Left hindlimb (tissue), 1 donor: Measurements from ENCODE around the gene ZAP70.
A peak's percentile ranks its signal among the peaks of the same experiment; 100 is the strongest.
"Not testable (repeated sequence)": the region's sequence is repeated elsewhere in the genome, so short reads cannot be mapped to it uniquely, and the experiment has no call there.

Experiments used
- DNase-seq: peaks from one replicate; pipeline ENCODE4 v3.0.0-alpha.2; 2018

ZAP70 gene

GRCh38 chr2:97713296-97714083 lies at the start of gene ZAP70:
Gene ZAP70 (plus strand): TSS chr2:97713576. CDS start chr2:97724037, 10,461 bp downstream.
- no peak for DNase-seq

GRCh38 chr2:97663626-97663961 lies 49.8 kb upstream of the ZAP70 start:
- DNase-seq, result no peak

- peak; percentile 98 for DNase-seq
These were observed 49.3 kb upstream of the ZAP70 start, which contains the start of gene ACTR1B for GRCh38 chr2:97663962-97664635. Gene ACTR1B (minus strand): TSS chr2:97664044. CDS start chr2:97663890, 154 bp downstream.

GRCh38 chr2:97664636-97664970 lies 48.8 kb upstream of the ZAP70 start:
- DNase-seq, result no peak

GRCh38 chr2:97669448-97669847 lies 43.9 kb upstream of the ZAP70 start, which contains the start of gene C2orf92:
Gene C2orf92 (plus strand): TSS chr2:97669713. CDS start chr2:97669789, 76 bp downstream.
- DNase-seq, result no peak

GRCh38 chr2:97670471-97670870 lies 42.9 kb upstream of the ZAP70 start:
- no peak for DNase-seq

- DNase-seq, result no peak
These were observed 41.9 kb upstream of the ZAP70 start for GRCh38 chr2:97671526-97671925.

- not testable (repeated sequence) for DNase-seq
These were observed 40.7 kb upstream of the ZAP70 start for GRCh38 chr2:97672606-97673140.

- DNase-seq, result no peak
These were observed 40.0 kb upstream of the ZAP70 start for GRCh38 chr2:97673182-97673914.

GRCh38 chr2:97673915-97674283 lies 39.5 kb upstream of the ZAP70 start:
- DNase-seq, result no peak

- DNase-seq, result no peak
These were observed 37.8 kb upstream of the ZAP70 start for GRCh38 chr2:97675430-97676113.

- no peak for DNase-seq
These were observed 36.8 kb upstream of the ZAP70 start for GRCh38 chr2:97676620-97677019.

GRCh38 chr2:97677480-97677879 lies 35.9 kb upstream of the ZAP70 start:
- no peak for DNase-seq

GRCh38 chr2:97678298-97678697 lies 35.1 kb upstream of the ZAP70 start:
- DNase-seq, result no peak

GRCh38 chr2:97687235-97687634 lies 26.1 kb upstream of the ZAP70 start:
- DNase-seq, result not testable (repeated sequence)

GRCh38 chr2:97688062-97688827 lies 25.1 kb upstream of the ZAP70 start:
- no peak for DNase-seq

- no peak for DNase-seq
These were observed 22.2 kb upstream of the ZAP70 start for GRCh38 chr2:97691166-97691565.

- no peak for DNase-seq
These were observed 19.9 kb upstream of the ZAP70 start for GRCh38 chr2:97693476-97693875.

GRCh38 chr2:97695744-97696143 lies 17.6 kb upstream of the ZAP70 start:
- no peak for DNase-seq

GRCh38 chr2:97697252-97698235 lies 15.8 kb upstream of the ZAP70 start:
- DNase-seq, result peak; percentile 86

- no peak for DNase-seq
These were observed 14.8 kb upstream of the ZAP70 start for GRCh38 chr2:97698530-97698929.
